ENCODE data around the gene WDR82.

Gene WDR82

GRCh38 chr3:52213005-52213404 lies 65.4 kb downstream of the WDR82 start:
- DNase-seq: no peak
- Histone ChIP-seq H3K27me3 (ENCODE audit: insufficient read depth, low read depth, severe bottlenecking) (no peaks in the 10 kb centered on the region), H3K4me3 (ENCODE audit: low read depth, low read length) (no peak overlapping the region), H3K36me3 (peaks cover 31% of the 10 kb centered on the region), H3K9me3 (ENCODE audit: severe bottlenecking) (no peaks in the 10 kb centered on the region), H3K27ac (no peak overlapping the region)
- TF ChIP-seq, protein P1, sequence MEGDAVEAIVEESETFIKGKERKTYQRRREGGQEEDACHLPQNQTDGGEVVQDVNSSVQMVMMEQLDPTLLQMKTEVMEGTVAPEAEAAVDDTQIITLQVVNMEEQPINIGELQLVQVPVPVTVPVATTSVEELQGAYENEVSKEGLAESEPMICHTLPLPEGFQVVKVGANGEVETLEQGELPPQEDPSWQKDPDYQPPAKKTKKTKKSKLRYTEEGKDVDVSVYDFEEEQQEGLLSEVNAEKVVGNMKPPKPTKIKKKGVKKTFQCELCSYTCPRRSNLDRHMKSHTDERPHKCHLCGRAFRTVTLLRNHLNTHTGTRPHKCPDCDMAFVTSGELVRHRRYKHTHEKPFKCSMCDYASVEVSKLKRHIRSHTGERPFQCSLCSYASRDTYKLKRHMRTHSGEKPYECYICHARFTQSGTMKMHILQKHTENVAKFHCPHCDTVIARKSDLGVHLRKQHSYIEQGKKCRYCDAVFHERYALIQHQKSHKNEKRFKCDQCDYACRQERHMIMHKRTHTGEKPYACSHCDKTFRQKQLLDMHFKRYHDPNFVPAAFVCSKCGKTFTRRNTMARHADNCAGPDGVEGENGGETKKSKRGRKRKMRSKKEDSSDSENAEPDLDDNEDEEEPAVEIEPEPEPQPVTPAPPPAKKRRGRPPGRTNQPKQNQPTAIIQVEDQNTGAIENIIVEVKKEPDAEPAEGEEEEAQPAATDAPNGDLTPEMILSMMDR (IDR thresholded peaks at IDR 0.05; ENCODE audit: low read depth, low read length): no peak

GRCh38 chr3:52211268-52211891 lies 67.1 kb downstream of the WDR82 start:
- Histone ChIP-seq H3K9me3 (ENCODE audit: severe bottlenecking) (no peaks in the 10 kb centered on the region), H3K27ac (no peak overlapping the region), H3K4me3 (ENCODE audit: low read depth, low read length) (no peak overlapping the region), H3K36me3 (peaks cover 37% of the 10 kb centered on the region), H3K27me3 (ENCODE audit: insufficient read depth, low read depth, severe bottlenecking) (no peaks in the 10 kb centered on the region)
- DNase-seq: no peak
- TF ChIP-seq, protein P1 (IDR thresholded peaks at IDR 0.05; ENCODE audit: low read depth, low read length): no peak

DNA sequence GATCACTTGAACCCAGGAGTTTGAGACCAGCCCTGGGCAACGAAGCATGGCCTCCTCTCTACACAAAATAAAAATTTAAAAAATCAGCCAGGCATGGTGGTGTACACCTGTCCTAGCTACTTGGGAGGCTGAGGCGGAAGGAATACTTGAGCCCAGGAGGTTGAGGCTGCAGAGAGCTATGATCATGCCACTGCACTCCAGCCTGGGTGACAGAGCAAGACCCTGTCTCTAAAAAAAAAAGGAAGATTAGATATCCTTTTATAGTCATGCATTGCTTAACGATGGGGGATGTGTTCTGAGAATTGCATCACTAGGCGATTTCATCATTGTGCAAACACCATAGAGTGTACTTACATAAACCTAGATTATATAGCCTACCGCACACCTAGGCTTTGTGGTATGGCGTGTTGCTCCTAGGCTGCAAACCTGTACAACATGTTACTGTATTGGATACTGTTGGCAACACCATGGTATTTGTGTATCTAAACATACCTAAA lies 67.9 kb downstream of the WDR82 start:
- H3K36me3 ChIP-seq: peaks cover 40% of the 10 kb centered on the region

GRCh38 chr3:52210037-52210436 lies 68.4 kb downstream of the WDR82 start:
- no peak overlapping the region for H3K4me3 ChIP-seq (ENCODE audit: low read depth, low read length)
- no peak for DNase-seq
- TF ChIP-seq, protein P1 (IDR thresholded peaks at IDR 0.05; ENCODE audit: low read depth, low read length): no peak
- H3K9me3 ChIP-seq (ENCODE audit: severe bottlenecking): no peaks in the 10 kb centered on the region
- H3K27ac ChIP-seq: no peak overlapping the region
- H3K27me3 ChIP-seq (ENCODE audit: insufficient read depth, low read depth, severe bottlenecking): no peaks in the 10 kb centered on the region
- peaks cover 41% of the 10 kb centered on the region for H3K36me3 ChIP-seq

More for the DNA sequence above, 67.9 kb downstream of the WDR82 start:
- DNase-seq: no peak
- Histone ChIP-seq H3K27ac (no peak overlapping the region), H3K27me3 (ENCODE audit: insufficient read depth, low read depth, severe bottlenecking) (no peaks in the 10 kb centered on the region), H3K4me3 (ENCODE audit: low read depth, low read length) (no peak overlapping the region), H3K9me3 (ENCODE audit: severe bottlenecking) (no peaks in the 10 kb centered on the region)
- TF ChIP-seq, protein P1 (IDR thresholded peaks at IDR 0.05; ENCODE audit: low read depth, low read length): no peak

DNA sequence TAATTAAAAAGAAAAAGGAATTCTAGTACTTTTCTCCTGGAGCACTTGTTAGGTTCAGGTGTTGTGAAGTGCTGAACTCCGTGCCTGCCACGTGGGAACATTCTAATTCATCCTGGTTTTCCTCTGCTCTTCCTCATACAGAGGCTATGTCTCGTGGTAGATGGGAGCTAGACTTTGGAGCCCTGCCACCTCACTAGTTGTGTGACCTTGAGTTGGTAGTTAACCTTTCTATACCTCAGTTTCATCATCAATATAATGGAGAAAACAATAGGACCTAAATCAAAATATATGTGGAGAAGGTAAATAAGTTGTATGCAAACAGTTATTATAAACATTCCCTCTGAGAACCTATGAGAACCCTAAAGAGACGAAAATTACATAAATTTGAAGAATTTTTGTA lies 69.9 kb downstream of the WDR82 start:
- no peak for DNase-seq
- peaks cover 39% of the 10 kb centered on the region for H3K36me3 ChIP-seq
- H3K27me3 ChIP-seq (ENCODE audit: insufficient read depth, low read depth, severe bottlenecking): no peaks in the 10 kb centered on the region
- H3K27ac ChIP-seq: no peak overlapping the region
- TF ChIP-seq, protein P1 (IDR thresholded peaks at IDR 0.05; ENCODE audit: low read depth, low read length): no peak
- H3K4me3 ChIP-seq (ENCODE audit: low read depth, low read length): no peak overlapping the region
- no peaks in the 10 kb centered on the region for H3K9me3 ChIP-seq (ENCODE audit: severe bottlenecking)

Data from WERI-Rb-1 (cell line).